ENCODE results near the gene GGN. TPM values are rescaled to one million over a fixed set of nuclear protein-coding genes. Genes with fewer than 3 reads are reported as not detected.
"Not testable (repeated sequence)": the region's sequence is repeated elsewhere in the genome, so short reads cannot be mapped to it uniquely, and the experiment has no call there.

The GGN gene
- total RNA-seq, 1 donor from 2014 or later: 1.2 TPM

GRCh38 chr19:38373907-38374331 is 13.9 kb downstream of the GGN start:
- Mint-ChIP-seq H3K36me3 (ENCODE audit: low read depth) (peaks cover 26% of the 10 kb centered on the region), H3K27ac (peak overlapping the region; percentile 86)
- CTCF ChIA-PET: interaction anchor here (0.9 to 1.7 kb wide), 13 partner anchors 14 to 475 kb away, joined by 3 to 16 read pairs (median 5); partner anchors contain the start of genes CATSPERG, FAM98C and GGN

GRCh38 chr19:38371081-38371480 is 16.8 kb downstream of the GGN start:
- Mint-ChIP-seq H3K27me3 (peaks cover 2% of the 10 kb centered on the region), H3K4me3 (no peak overlapping the region), H3K9me3 (no peaks in the 10 kb centered on the region), H3K27ac (no peak overlapping the region), H3K36me3 (ENCODE audit: low read depth) (peaks cover 10% of the 10 kb centered on the region), H3K4me1 (peaks cover 18% of the 10 kb centered on the region)
- POLR2A ChIA-PET: interaction anchor here (0.5 kb wide), 1 partner anchor 11 kb away, joined by 3 read pairs; no protein-coding TSS in a partner anchor
- ATAC-seq (ENCODE audit: low read depth): no peak
- DNase-seq: no peak
- intact Hi-C loops (cut with micrococcal nuclease): no loop called here
- TF ChIP-seq, protein P1, sequence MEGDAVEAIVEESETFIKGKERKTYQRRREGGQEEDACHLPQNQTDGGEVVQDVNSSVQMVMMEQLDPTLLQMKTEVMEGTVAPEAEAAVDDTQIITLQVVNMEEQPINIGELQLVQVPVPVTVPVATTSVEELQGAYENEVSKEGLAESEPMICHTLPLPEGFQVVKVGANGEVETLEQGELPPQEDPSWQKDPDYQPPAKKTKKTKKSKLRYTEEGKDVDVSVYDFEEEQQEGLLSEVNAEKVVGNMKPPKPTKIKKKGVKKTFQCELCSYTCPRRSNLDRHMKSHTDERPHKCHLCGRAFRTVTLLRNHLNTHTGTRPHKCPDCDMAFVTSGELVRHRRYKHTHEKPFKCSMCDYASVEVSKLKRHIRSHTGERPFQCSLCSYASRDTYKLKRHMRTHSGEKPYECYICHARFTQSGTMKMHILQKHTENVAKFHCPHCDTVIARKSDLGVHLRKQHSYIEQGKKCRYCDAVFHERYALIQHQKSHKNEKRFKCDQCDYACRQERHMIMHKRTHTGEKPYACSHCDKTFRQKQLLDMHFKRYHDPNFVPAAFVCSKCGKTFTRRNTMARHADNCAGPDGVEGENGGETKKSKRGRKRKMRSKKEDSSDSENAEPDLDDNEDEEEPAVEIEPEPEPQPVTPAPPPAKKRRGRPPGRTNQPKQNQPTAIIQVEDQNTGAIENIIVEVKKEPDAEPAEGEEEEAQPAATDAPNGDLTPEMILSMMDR (IDR thresholded peaks at IDR 0.05): no peak
- CTCF ChIA-PET: no interaction called here

More at GRCh38 chr19:38373907-38374331, 13.9 kb downstream of the GGN start:
- Mint-ChIP-seq H3K9me3 (no peaks in the 10 kb centered on the region), H3K27me3 (peaks cover under 1% of the 10 kb centered on the region), H3K4me3 (peak overlapping the region; percentile 100), H3K4me1 (peaks cover 25% of the 10 kb centered on the region)
- TF ChIP-seq, protein P1 (IDR thresholded peaks at IDR 0.05): no peak
- intact Hi-C loops (cut with micrococcal nuclease): loop anchor here (1.0 kb wide), 13 partner anchors 13 to 556 kb away; partner anchors contain the start of genes CATSPERG, EIF3K, FAM98C and GGN
- no peak for DNase-seq
- ATAC-seq (ENCODE audit: low read depth): no peak
- POLR2A ChIA-PET: interaction anchor here (0.6 to 5.0 kb wide), 31 partner anchors 9 to 1625 kb away, joined by 3 to 82 read pairs (median 5); partner anchors contain the start of genes CATSPERG, ECH1, EIF3K and FAM98C

DNA sequence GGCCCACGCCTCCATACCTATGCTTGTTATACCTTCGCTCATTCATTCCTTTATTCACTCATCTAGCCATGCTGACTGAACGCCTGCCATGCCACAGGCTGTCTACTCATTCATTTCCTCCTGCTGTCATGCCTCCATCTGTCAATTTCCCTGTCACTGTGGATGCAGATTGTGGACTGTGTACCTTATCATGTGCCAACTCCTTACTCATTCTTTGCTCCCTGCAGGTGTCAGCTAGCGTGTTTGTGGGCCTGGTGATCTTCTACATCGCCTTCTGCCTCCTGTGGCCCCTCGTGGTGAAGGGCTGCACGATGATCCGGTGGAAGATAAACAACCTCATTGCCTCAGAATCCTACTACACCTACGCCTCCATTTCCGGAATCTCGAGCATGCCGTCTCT is 17.5 kb downstream of the GGN start:
- ATAC-seq (ENCODE audit: low read depth) (no peak), DNase-seq (no peak)
- no peaks in the 10 kb centered on the region for H3K9me3 Mint-ChIP-seq
- peaks cover 2% of the 10 kb centered on the region for H3K27me3 Mint-ChIP-seq
- ChIA-PET CTCF (no interaction called here), POLR2A (no interaction called here)
- intact Hi-C loops (cut with micrococcal nuclease): no loop called here
- TF ChIP-seq, protein P1 (IDR thresholded peaks at IDR 0.05): no peak
- no peak overlapping the region for H3K27ac Mint-ChIP-seq
- no peak overlapping the region for H3K4me3 Mint-ChIP-seq
- peaks cover 11% of the 10 kb centered on the region for H3K4me1 Mint-ChIP-seq
- peaks cover 8% of the 10 kb centered on the region for H3K36me3 Mint-ChIP-seq (ENCODE audit: low read depth)

DNA sequence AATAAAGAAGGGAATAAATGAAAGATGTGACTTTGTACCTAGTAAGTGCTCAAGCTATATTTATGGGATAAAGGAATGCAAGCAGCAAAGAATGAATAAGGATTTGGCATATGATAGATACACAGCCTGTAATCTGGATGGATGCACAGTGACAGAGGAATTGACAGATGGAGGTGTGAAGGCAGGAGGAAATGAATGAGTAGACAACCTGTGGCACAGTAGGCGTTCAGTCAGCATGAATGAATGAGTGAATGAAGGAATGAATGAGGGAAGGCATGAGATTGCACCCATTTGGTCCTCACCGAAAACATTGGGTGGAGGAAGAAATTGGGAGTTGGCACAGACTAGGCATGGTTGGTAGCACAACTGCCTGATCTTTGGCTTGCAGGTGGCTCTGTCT is 18.2 kb downstream of the GGN start:
- Mint-ChIP-seq H3K36me3 (ENCODE audit: low read depth) (peaks cover under 1% of the 10 kb centered on the region), H3K27ac (no peak overlapping the region), H3K27me3 (peaks cover 2% of the 10 kb centered on the region), H3K4me1 (peaks cover 4% of the 10 kb centered on the region), H3K4me3 (no peak overlapping the region), H3K9me3 (no peaks in the 10 kb centered on the region)
- CTCF ChIA-PET: no interaction called here
- TF ChIP-seq, protein P1 (IDR thresholded peaks at IDR 0.05): no peak
- no peak for ATAC-seq (ENCODE audit: low read depth)
- DNase-seq: no peak
- intact Hi-C loops (cut with micrococcal nuclease): no loop called here
- POLR2A ChIA-PET: no interaction called here

GRCh38 chr19:38367041-38367440 is 20.8 kb downstream of the GGN start:
- Mint-ChIP-seq H3K4me1 (peaks cover 8% of the 10 kb centered on the region), H3K9me3 (no peaks in the 10 kb centered on the region), H3K27ac (no peak overlapping the region), H3K27me3 (peaks cover 2% of the 10 kb centered on the region), H3K4me3 (no peak overlapping the region), H3K36me3 (ENCODE audit: low read depth) (no peaks in the 10 kb centered on the region)
- intact Hi-C loops (cut with micrococcal nuclease): no loop called here
- TF ChIP-seq, protein P1 (IDR thresholded peaks at IDR 0.05): no peak
- ATAC-seq (ENCODE audit: low read depth) (no peak), DNase-seq (no peak)
- ChIA-PET POLR2A (no interaction called here), CTCF (no interaction called here)

DNA sequence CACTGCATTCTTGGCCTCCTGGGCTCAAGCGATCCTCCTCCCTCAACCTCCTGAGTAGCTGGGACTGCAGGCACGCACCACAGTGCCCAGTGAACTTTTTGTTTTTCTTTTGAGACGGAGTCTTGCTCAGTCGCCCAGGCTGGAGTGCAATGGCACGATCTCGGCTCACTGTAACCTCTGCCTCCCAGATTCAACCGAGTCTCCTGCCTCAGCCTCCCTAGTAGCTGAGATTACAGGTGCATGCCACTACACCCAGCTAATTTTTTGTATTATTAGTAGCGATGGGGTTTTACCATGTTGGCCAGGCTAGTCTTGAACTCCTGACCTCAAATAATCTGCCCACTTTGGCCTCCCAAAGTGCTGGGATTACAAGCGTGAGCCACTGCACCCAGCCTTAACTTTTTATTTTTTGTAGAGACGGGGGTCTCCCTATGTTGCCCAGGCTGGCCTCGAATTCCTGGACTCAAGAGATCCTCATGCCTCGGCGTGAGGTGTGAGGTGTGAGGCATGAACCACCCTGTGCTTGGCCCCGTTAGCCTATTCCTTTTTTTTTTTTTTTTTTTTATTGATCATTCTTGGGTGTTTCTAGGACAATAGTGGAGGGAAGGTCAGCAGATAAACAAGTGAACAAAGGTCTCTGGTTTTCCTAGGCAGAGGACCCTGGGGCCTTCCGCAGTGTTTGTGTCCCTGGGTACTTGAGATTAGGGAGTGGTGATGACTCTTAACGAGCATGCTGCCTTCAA is 24.7 kb downstream of the GGN start:
- ATAC-seq (ENCODE audit: low read depth); DNase-seq; intact Hi-C loops (cut with micrococcal nuclease); H3K27ac Mint-ChIP-seq; H3K27me3 Mint-ChIP-seq; H3K9me3 Mint-ChIP-seq; CTCF ChIA-PET; H3K36me3 Mint-ChIP-seq (ENCODE audit: low read depth): not testable (repeated sequence)
- H3K4me3 Mint-ChIP-seq: peak overlapping the region; percentile 58
- H3K4me1 Mint-ChIP-seq: peaks cover 19% of the 10 kb centered on the region
- POLR2A ChIA-PET: interaction anchor here (0.7 to 3.5 kb wide), 2 partner anchors 12 to 1048 kb away, joined by 6 to 21 read pairs; partner anchors contain the start of gene PSMD8
